NCI-H146 treated with DMSO at 0.1 percent for 48 hours (cell line): ENCODE data around the gene AGPS.
"Not testable (repeated sequence)": the region's sequence is repeated elsewhere in the genome, so short reads cannot be mapped to it uniquely, and the experiment has no call there.

Experiments
- DNase-seq: peaks from one replicate; lab custom pipeline; 2025; ENCODE audit not compliant: unreplicated experiment; lab: John Stamatoyannopoulos, UW

AGPS gene

GRCh38 chr2:177466337-177467195 lies 74.0 kb downstream of the AGPS start:
- DNase-seq: no peak

- DNase-seq: no peak
These were observed 75.1 kb downstream of the AGPS start for GRCh38 chr2:177467646-177468045.

- no peak for DNase-seq
These were observed 79.4 kb downstream of the AGPS start for GRCh38 chr2:177471990-177472389.

DNA sequence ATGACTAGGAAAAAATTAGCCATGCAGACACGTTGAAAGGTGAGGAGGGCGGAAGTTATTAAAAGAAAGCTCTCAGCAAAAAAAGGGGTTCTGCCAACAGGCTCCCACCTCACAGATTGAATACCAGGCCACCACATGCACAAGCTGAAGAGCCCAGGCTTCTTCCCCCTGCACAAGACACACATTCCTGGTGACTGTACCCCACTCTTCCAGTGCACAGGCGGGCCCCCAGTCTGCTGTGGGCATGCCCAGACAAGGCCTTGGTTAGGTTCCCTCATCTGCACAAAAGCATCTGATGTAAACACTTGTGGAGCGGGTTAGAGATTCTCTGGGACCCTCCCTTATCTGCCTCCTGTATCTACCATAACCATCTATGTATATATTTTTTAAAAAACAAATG lies 81.7 kb downstream of the AGPS start:
- no peak for DNase-seq

DNA sequence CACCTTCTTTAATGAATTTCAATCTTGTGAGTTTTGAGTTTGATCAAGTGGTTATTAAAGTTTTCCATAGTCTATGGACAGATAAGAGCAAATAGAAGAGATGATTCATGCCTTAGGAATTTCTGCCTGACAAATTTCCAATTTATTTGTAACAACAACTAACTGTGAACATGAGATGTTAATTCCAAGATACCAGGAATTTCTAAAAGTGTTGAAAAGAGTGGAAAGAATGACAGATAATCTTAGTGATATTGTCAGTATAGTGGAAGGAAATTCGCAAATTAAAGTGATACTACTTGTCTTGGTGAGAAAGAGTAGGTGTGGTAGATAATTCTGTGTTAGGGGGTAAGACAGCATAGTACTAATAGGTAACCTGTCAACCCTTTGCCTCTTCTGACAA lies 82.4 kb downstream of the AGPS start:
- DNase-seq: no peak

DNA sequence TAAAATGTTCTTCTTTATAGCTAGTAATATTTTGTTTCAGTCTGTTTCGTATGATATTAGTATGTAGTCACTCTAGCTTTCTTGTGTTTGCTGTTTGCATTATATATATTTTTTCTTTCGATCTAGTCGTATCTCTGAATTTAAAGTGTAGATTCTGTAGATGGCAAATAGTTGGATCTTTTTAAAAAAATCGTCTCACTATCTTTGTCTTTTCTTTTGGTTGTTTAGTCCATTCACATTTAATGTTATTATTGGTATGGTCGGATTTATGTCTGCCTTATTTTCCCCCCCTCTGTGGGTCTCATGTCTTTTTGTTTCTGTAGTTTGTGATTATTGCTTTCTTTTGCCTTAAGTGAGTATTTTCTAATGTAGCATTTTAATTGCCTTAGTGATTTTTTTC lies 84.3 kb downstream of the AGPS start:
- no peak for DNase-seq

- no peak for DNase-seq
These were observed 85.5 kb downstream of the AGPS start for GRCh38 chr2:177478029-177478428.

DNA sequence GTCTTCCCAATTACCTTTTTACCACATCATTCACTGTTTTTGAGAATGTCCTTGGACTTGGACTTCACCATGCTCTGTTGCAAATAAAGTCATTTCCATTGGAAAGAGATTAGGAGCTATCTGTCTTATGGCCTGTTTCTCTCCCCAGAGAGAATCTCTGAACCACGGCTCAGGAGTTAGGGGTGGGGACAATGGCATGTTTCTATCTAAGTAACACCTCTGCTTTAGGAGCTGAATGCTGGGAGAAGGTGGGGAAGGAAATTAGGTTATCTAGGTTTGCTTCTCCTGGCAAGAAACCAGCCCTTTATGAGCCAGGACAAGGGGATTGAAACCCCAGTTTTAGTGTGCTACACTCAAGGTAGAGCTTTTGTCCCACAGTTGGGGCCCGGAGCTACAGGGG lies 86.3 kb downstream of the AGPS start:
- no peak for DNase-seq

DNA sequence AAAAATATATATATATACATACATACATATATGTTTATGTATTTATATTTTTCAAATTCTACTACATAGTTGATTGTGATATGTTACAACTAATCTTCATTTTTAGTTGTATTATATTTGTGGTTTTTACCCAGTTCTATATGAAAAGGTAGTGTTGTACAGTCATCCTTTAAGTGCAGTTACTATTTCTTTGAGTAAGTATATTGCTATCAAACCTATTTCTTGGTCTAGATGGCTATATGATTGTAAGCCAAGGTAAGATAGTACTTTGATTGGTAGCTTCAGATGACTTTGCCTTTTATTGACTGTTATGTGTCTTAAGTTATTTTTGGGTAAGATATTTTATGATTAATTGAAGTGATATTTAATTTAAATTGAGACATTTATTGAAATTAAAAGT lies 89.6 kb downstream of the AGPS start:
- no peak for DNase-seq

GRCh38 chr2:177483531-177483930 lies 91.0 kb downstream of the AGPS start:
- DNase-seq: no peak

GRCh38 chr2:177484180-177484795 lies 91.7 kb downstream of the AGPS start:
- no peak for DNase-seq

- DNase-seq: not testable (repeated sequence)
These were observed 93.1 kb downstream of the AGPS start for GRCh38 chr2:177485657-177486056.

DNA sequence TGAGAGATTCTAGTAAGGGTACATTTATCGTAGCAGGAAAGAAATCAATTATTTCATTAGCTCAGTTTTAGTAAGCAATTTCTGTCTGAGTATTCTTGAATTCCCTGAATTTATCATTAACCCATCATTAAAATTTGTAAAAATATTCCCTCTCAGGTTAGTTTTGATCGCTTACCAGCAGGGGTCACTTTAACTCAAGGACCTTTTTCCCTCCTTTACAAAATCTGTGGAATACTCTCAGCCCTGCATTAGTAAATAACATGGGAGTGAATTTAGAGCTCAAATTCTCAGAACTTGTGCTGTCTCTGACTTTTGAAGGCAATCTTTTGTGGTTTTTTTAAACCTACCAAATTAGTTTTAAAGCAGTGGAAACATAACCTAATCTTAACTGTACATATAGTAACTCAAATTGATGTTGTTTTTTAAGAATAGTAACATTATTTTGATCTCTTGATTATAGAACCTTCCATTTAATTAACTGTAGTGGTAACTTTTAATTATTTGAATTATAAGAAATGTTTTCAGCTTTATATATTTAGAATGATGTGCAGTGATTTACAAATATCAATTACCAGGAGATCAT lies 97.2 kb downstream of the AGPS start:
- DNase-seq: no peak

DNA sequence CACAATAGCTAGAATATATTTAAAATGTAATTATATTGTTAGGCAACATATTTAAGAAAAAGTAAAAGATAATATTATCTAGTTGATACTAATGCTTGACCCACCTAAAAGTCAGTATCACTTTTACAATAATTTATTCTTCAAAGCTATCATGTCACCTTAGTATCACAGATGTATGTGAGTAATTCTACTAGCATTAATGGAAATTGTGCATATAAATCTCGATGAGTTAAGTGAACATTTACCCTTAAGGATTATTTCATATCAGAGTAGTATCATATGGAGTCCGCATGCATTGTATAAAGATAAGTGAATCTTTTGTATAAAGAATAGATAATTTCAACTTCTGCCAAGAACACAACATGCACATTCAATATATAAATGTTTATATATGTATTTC lies 103.4 kb downstream of the AGPS start:
- DNase-seq: no peak

- DNase-seq: no peak
These were observed 104.3 kb downstream of the AGPS start for GRCh38 chr2:177496921-177497320.

- DNase-seq: no peak
These were observed 108.6 kb downstream of the AGPS start for GRCh38 chr2:177501186-177501585.

GRCh38 chr2:177506505-177506904 lies 113.9 kb downstream of the AGPS start:
- no peak for DNase-seq

DNA sequence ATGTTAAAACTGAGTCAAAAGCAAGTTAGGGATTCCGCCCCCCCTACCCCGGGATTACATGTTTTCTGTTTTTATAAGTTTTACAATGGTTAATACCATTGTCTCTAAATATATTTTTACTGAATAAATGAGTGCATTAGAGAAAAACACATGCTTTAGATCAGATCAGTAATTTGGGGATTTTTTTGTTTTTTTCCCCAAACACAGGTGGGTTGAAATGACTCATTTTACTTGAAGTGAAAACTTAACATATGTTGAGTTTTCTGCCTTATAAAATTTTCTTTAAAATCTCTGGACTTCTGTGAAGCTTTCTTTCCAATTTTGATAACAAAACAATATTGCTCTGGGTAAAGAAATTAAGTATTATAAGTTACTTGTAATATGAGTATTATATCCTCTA lies 114.4 kb downstream of the AGPS start:
- DNase-seq: no peak

- no peak for DNase-seq
These were observed 124.4 kb downstream of the AGPS start for GRCh38 chr2:177516824-177517544.

- DNase-seq: no peak
These were observed 126.2 kb downstream of the AGPS start for GRCh38 chr2:177518754-177519153.

DNA sequence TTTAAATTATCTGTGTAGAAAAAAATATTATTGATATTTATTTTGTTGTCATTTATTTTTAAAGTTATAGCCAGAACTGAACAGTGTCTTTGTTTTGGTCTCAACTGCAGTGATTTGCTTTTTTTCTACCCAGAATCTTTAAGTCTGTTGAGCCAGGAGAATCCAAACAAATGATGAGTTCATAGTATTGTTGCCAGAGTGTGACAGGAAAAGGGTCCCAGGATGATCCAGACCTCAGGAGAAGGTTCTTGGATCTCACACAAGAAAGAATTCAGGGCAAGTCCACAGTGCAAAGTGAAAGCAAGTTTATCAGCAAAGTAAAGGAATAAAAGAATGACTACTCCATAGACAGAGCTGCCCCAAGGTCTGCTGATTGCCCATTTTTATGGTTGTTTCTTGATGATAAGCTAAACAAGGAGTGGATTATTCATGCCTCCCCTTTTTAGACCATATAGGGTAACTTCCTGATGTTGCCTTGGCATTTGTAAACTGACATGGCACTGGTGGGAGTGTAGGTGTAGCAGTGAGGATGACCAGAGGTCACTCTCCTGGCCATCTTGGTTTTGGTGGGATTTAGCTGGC lies 127.1 kb downstream of the AGPS start:
- no peak for DNase-seq
